SIG-M5 treated with dmso at 0.1 percent for 504 hours (cell line): ENCODE measurements around the gene TLCD3A.
"Not testable (repeated sequence)": the region's sequence is repeated elsewhere in the genome, so short reads cannot be mapped to it uniquely, and the experiment has no call there.

Source experiments
- DNase-seq: peaks from one replicate; lab custom pipeline; 2025; ENCODE audit not compliant: unreplicated experiment; lab: John Stamatoyannopoulos, UW

TLCD3A gene

GRCh38 chr17:784143-784542, 51.7 kb downstream of the TLCD3A start:
- no peak for DNase-seq

- DNase-seq = not testable (repeated sequence)
These were observed 53.5 kb downstream of the TLCD3A start for GRCh38 chr17:785901-786300.

GRCh38 chr17:787641-788221, 55.3 kb downstream of the TLCD3A start:
- DNase-seq = no peak

GRCh38 chr17:788551-788950, 56.2 kb downstream of the TLCD3A start:
- DNase-seq = no peak

- no peak for DNase-seq
These were observed 56.9 kb downstream of the TLCD3A start for GRCh38 chr17:789160-789840.

GRCh38 chr17:789931-790873, 57.8 kb downstream of the TLCD3A start:
- not testable (repeated sequence) for DNase-seq

GRCh38 chr17:790874-791247, 58.5 kb downstream of the TLCD3A start:
- DNase-seq = not testable (repeated sequence)

- DNase-seq = no peak
These were observed 59.4 kb downstream of the TLCD3A start for GRCh38 chr17:791829-792228.

GRCh38 chr17:792277-792676, 59.9 kb downstream of the TLCD3A start:
- DNase-seq = no peak
